DMS53 (cell line): ENCODE measurements around the gene HDAC6.
A peak's percentile ranks its signal among the peaks of the same experiment; 100 is the strongest.
"Not testable (repeated sequence)": the region's sequence is repeated elsewhere in the genome, so short reads cannot be mapped to it uniquely, and the experiment has no call there.

Experiments
- DNase-seq: peaks from one replicate; lab custom pipeline; 2025; lab: John Stamatoyannopoulos, UW

The HDAC6 gene

DNA sequence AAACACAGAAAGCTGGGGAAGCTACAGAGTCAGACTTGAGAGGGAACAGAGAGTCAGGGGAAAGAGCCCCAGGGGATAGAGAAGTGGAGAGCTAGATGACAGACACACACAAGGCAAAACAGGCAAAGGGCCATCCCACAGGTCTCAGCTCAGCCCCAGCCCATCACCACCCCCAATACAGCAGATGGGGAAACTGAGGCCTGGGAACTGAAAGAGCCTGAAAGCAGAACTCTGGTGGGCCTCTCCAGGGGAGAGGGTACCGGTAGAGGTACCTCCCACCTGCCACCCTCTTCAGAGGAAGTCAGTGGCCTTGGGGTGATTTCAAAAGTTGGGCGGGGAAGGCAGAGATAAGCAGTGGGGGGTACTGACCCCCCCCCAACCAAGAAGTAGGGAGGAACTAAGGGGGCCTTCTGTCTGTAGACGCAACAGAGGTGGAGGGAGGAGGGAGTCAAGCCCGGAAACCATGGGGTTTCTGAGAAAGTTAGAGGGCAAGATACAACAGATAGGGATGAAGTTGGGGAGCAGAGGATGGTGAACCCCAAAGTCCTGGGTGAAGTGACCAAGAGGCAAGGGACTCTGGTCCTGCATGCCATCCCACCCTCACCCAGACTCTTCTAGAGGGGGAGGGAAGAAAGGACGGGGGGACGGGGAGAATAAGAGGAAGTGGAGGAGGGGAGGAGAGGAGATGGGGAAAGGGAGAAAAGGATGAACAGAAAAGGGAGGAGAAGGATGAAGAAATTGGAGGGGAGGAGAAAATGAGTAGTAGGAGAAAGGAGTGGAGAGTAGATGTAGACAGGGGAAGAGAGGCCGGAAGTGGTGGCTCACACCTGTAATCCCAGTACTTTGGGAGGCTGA, 12.3 kb upstream of the HDAC6 start:
- DNase-seq = no peak

DNA sequence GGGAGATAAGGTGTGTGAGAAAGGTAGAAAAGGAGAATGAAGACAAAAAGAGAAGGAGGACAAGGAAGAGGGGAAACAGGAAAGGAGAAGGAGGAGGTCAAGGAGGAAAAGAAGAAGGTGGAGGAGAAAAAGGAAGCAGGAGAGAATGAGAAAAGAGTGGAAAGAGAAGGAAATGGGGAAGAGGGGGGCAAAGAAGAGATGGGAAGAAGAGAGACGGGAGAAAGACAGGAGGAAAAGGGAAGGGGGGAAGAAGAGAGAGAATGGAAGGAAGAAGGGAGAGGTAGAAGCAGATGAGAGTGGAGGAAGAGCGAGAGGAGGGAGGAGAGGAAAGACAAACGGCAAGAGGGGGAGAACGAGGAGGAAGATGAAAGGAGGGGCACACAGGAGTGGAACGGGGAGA, 11.4 kb upstream of the HDAC6 start:
- DNase-seq = no peak

DNA sequence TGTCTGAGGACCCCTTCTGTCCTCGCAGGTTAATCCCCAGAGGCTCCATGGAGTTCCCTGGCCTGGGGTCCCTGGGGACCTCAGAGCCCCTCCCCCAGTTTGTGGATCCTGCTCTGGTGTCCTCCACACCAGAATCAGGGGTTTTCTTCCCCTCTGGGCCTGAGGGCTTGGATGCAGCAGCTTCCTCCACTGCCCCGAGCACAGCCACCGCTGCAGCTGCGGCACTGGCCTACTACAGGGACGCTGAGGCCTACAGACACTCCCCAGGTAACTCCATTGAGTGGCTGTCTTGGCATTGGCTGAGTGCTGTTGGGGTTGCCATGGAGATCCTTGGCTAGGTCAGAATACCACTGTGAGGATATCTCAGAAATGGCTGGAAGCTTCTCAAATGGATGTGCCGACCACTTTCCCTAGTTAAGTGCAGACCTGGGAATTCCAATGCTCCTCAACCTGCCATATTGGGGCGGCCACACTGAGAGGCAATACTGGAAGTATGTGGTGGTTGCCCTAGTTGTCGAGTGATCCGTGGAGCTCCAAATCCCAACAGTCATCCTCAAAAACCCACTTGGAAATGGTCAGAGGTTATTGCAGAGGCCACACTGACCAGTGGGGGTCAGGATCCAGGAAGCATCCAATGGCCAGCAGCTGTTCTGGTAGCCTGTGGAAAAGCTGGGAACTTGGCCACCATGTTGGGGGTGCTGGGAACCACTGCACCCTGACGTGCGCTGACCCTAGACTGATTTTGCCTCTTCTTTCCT, 10.6 kb upstream of the HDAC6 start:
- peak; percentile 11 for DNase-seq

DNA sequence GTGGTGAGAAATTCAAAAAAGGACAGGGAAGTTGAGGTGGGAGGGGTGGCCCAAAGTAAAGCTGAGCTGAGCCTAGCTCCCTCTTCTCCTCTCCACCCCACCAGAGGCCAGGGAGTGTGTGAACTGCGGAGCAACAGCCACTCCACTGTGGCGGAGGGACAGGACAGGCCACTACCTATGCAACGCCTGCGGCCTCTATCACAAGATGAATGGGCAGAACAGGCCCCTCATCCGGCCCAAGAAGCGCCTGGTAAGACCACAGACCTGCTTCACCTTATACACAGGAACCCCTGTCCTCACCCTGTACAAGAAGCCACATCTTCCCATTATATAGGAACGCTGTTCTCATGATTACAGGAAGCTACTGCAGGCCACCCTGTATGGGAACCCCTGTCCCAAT, 9.6 kb upstream of the HDAC6 start:
- DNase-seq = no peak

DNA sequence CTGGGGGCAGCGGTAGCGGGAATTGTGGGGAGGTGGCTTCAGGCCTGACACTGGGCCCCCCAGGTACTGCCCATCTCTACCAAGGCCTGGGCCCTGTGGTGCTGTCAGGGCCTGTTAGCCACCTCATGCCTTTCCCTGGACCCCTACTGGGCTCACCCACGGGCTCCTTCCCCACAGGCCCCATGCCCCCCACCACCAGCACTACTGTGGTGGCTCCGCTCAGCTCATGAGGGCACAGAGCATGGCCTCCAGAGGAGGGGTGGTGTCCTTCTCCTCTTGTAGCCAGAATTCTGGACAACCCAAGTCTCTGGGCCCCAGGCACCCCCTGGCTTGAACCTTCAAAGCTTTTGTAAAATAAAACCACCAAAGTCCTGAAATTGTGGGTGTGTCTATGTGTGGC, 7.9 kb upstream of the HDAC6 start:
- no peak for DNase-seq

DNA sequence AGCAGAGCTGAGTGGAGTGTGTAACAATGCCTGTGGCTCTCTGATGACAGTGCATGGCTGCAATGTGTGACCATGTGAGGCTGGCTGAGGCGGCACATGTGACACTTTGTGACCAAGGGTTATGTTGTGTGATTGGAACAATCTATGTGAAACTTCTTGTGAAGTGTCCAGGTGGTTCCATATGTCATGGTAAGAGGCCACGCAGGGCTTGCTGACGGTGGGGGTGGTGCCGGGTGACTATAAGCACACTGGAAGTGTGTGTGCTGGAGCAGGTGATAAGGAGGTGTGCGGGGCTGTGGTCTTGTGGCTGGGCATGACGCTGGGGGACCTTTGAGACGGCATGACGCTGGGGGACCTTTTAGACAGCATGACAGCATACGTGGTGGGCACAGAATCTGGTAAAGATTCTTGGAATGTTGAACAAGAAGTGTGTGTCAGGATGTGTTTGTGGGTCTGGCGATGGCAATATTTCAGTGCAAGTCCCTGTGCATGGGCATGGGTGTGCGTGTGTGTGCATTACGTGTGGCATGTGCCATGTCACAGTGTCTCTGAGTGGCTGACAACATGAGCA, 7.4 kb upstream of the HDAC6 start:
- DNase-seq = no peak

DNA sequence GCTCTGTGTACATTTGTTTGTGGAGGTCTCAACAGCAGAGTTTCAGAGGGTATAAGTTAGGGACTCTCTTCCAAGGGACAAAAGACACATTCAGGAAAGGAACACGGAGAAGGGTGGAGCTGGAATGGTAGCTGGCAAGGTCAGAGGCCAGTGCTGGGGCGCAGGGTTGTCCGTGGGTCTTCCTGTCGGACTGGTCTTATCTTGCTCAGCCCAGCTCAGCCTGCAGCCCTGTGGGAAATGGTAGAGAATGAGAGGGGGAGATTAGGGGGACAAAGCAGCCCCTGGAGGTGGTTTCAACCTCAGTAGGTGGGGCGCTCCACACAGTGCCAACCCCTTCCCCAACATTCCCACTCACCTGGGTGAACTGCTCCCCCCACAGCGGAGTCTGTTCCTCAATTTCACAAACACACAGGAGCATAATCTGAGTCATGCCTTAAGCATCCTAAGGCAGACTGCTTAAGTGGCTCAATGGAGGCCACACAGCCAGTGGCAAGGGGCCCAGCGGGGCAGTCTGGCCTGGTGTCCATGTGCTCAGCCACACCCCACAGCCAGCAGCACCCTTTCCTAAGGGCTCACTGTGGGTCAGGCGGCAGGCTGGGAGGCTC, 6.9 kb upstream of the HDAC6 start:
- DNase-seq = no peak

DNA sequence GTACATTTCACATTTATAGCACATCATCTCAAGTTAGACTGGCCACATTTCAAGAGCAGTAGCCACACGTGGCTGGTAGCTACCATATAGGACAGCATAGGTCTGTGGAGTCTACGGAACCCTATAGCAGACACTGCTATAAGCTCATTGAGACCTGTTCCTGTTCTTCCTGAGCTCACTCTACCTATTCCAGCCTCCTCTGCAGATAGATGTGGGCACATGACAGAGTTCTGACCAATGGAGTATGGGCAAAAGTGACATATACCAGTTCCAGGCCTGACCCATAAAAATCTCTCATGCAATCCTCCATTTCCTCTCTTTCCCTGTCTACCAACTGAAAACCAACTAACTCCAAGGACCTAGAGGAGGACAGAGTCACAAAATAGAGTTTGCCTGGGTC, 3.5 kb upstream of the HDAC6 start:
- DNase-seq = no peak

DNA sequence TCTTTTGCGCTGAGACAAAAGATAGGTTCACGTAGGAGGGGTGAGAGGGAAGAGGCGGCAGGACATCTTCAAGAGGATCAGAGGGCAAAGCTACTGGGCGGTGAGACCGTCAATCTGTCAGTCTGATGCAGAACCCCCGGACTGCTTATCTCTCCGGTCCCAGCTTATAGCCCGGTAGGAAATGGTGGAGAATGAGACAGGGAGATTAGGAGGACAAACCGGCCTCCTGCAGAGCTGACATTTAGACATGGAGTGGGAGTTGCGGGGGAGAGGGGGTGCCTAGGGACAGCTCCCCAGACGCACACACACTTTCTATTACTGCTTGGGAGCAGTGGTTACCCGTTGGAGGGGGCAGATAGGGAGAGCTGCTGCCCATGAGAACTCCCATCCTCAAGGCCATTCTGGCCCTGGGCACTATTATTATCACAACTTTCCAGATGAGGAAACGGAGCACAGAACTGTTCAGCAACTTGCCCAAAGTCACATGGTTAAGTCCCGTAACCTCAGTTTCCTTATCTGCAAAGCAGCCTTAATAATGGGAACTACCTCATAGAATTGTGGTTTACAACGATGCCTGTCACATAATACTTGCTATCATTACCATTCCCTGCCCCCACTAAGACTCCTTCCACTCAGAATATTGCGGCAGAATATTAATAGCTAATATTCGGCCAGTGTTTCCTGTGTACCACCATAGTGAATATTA, 1.1 kb upstream of the HDAC6 start:
- DNase-seq = no peak

DNA sequence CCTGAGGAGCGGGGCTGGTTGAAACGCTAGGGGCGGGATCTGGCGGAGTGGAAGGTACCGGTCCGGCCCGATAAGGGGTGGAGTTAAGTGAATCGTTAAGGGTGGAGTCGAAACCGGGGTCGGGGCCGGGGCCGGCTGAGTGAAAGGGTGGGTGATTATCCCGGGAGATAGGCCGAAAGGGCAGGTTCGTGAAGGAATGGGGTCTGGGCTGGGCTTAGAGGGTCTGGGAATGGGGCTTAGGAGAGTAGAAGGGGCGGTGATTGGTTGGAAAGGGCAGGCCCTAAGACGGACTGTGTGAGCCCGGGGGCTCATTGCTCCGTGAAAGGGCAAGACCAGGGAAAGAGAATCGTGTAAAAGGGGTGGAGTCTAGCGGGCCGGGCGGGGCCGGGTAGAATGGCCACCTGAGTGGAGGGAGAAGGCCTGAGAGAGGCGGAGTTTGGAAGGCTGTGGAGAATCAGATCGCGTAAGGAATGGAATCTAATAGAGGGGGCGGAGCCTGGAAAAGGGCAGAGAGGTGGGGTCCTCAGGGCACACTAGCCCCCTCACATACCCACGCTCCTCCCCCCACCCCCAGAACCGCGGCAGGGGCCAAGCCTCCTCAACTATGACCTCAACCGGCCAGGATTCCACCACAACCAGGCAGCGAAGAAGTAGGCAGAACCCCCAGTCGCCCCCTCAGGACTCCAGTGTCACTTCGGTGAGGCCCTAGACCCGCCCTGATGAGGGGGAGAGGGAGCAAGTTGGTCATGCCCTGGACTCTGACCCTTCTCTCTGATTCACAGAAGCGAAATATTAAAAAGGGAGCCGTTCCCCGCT, 430 bp downstream of the HDAC6 start:
- DNase-seq = peak; percentile 94

DNA sequence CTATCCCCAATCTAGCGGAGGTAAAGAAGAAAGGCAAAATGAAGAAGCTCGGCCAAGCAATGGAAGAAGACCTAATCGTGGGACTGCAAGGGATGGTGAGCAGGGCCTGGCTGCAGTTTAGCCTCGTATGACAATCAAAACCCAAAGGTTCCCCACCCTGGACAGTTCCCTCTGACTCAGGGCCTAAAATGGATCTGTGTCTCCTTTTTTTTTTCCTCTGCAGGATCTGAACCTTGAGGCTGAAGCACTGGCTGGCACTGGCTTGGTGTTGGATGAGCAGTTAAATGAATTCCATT, 986 bp downstream of the HDAC6 start:
- DNase-seq = no peak

DNA sequence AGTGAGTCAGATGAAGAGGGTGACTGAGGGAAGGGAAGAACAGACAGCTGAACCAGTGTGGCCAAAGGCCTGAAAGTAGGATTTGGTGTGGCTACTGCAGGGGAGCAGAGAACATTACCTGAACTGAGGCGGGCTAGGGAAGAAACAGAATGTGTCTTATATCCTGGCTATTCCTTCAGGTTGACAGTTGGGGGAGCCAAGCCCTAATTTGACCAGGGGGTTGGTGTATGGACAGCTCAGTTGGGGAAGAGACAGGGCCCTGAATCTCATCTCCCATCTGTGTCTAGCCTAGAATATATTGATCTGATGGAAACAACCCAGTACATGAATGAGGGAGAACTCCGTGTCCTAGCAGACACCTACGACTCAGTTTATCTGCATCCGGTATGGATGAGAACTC, 4.2 kb downstream of the HDAC6 start:
- DNase-seq = peak; percentile 20

DNA sequence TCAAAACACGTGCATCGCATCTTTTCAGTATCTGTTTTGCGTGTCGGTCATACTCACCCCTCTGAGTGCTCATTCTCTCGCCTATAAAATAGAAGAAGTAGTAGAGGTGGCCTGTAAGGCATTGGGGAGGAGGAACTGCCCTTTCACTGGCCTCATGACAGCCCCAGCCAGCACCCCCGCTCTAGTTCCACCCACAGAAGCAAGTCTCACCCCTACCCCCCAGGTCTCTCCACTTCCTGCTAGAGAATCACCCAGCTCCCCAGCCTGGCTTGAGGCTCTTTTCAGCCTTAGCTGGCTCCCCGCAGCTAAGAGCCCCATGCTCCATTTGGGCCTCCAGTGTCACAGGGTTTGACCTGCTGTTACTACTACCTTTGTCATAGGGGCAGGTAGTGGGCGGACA, 11.8 kb downstream of the HDAC6 start:
- no peak for DNase-seq

DNA sequence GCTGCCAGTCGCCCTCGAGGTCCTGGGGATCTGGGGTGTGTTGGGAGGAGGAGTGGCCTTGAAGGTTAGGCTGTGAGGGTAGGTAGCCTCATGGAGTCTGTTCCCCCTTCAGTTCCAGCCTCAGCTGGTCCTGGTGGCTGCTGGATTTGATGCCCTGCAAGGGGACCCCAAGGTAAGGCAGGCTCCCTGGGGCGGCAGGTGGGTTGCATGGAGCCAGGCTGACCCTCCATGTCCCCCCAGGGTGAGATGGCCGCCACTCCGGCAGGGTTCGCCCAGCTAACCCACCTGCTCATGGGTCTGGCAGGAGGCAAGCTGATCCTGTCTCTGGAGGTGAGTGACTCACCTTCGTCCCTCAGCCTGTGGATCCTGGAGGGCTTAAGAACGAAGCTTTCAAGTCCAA, 12.9 kb downstream of the HDAC6 start:
- DNase-seq = no peak

DNA sequence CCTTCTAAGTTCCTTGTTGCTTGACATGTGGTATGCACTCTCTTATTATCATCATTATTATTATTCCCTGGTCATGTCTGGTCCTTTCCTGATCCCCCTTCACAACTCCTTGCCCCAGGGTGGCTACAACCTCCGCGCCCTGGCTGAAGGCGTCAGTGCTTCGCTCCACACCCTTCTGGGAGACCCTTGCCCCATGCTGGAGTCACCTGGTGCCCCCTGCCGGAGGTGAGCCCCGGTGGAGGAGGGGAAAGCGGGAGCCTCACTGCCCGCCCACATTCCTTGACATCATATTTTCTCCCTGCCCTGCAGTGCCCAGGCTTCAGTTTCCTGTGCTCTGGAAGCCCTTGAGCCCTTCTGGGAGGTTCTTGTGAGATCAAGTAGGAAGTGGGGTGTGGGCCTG, 13.4 kb downstream of the HDAC6 start:
- DNase-seq = no peak

DNA sequence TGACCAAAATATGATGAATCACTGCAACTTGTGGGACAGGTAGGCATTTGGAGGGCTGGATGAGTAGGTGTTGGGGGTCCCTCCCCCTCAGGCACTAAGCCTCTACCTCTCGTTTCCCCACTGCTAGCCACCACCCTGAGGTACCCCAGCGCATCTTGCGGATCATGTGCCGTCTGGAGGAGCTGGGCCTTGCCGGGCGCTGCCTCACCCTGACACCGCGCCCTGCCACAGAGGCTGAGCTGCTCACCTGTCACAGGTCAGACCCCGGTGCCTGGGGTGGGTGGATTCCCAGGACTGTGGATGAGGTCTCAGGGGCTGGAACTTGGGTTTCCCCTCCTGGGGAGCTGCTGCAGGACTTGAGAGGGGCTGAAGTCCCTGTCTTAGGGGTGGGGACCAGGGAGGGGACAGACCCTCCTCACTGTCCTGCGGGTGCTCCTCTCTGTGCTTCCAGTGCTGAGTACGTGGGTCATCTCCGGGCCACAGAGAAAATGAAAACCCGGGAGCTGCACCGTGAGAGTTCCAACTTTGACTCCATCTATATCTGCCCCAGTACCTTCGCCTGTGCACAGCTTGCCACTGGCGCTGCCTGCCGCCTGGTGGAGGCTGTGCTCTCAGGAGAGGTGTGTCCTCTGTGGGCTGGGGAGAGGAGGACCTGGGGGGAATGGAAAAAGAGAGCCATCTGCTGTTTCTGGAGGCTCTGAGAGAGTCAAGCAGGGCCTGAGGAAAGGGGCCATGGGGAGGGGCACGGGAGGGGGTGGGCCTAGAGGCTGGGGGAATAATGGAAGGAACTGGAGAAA, 14.3 kb downstream of the HDAC6 start:
- DNase-seq = no peak

DNA sequence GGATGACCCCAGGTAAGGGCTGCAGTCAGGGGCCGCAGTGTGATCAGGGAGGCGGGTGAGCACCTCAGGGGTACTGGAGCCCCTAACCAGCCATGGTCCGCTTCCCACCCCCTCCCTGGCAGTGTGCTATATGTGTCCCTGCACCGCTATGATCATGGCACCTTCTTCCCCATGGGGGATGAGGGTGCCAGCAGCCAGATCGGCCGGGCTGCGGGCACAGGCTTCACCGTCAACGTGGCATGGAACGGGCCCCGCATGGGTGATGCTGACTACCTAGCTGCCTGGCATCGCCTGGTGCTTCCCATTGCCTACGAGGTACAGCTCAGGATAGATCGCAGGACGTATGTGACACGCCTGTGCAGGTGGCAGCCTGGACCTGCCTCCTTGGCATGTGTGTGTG, 16.2 kb downstream of the HDAC6 start:
- DNase-seq = no peak

DNA sequence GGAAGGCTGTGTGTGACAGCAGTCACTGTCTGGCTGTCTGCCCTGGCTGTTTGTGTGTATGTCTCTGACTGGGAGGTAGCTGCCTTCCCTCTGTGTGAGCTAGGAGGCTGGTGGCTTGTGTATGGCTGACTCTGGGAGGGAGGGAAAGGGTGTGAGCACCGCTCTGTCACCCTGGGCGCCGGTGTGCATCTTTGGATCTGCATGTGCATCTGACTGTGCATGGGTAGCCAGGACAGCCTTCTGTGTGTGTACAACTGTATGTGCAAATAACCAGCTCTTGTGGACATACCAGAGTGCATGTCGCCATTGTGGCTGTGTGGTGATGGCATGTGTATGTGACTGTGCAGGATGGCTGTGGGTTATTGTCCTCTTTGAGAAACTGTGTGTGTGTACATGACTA, 17.0 kb downstream of the HDAC6 start:
- no peak for DNase-seq

DNA sequence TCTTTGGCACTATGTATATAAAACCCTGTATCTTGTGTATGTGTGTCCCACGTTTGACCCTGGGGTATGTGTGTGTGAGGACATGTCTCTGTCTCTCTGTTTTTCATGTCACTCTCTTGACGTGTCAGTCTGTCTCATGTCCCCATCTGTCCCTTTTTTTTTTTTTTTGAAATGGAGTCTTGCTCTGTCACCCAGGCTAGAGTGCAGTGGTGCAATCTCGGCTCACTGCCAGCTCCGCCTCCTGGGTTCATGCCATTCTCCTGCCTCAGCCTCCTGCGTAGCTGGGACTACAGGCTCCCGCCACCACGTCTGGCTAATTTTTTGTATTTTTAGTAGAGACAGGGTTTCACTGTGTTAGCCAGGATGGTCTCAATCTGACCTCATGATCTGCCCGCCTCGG, 17.5 kb downstream of the HDAC6 start:
- DNase-seq = not testable (repeated sequence)

DNA sequence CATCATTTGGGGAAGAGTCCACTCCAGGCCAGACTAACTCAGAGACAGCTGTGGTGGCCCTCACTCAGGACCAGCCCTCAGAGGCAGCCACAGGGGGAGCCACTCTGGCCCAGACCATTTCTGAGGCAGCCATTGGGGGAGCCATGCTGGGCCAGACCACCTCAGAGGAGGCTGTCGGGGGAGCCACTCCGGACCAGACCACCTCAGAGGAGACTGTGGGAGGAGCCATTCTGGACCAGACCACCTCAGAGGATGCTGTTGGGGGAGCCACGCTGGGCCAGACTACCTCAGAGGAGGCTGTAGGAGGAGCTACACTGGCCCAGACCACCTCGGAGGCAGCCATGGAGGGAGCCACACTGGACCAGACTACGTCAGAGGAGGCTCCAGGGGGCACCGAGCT, 21.2 kb downstream of the HDAC6 start:
- DNase-seq = no peak

DNA sequence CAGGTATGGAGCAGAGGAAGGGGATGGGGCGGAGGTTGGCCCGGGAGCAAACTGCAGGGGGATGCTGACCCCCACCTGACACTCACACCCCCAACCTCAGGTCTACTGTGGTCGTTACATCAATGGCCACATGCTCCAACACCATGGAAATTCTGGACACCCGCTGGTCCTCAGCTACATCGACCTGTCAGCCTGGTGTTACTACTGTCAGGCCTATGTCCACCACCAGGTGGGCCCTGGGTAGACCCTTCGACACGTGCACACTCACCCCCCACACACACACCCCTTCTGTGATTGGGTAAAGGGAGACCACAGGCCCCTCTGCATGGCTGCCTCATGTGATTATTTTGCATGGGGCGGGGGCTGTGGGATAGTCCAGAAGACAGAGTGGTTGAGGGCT, 22.2 kb downstream of the HDAC6 start:
- DNase-seq = no peak
